GM13976 (cell line): Measurements from ENCODE around the gene PACSIN2.

Experiments used
- DNase-seq: peaks from one replicate; pipeline ENCODE4 v3.0.0; 2012; ENCODE audit warnings: low spot score
- in situ Hi-C: fragments of 300-500 bp; cut with MboI; formaldehyde crosslinking; loops from one replicate; pipeline ENCODE4 v1.12.0; 2022; ENCODE audit warnings: low sequenced_read_pairs, mixed read lengths, inconsistent platforms; ENCODE audit not compliant: unreplicated experiment
- TF ChIP-seq, protein P1 (sequence below): IDR thresholded peaks from 2 replicates; pipeline ENCODE4 v1.5.1; 2012; ENCODE audit warnings: borderline replicate concordance, mild to moderate bottlenecking; ENCODE audit not compliant: insufficient read depth; ENCODE audit errors: extremely low read depth, missing control alignments, control extremely low read depth

The PACSIN2 gene

GRCh38 chr22:42825796-42826195, 189.2 kb downstream of the PACSIN2 start:
- in situ Hi-C loops, result no loop called here
- TF ChIP-seq, protein P1, sequence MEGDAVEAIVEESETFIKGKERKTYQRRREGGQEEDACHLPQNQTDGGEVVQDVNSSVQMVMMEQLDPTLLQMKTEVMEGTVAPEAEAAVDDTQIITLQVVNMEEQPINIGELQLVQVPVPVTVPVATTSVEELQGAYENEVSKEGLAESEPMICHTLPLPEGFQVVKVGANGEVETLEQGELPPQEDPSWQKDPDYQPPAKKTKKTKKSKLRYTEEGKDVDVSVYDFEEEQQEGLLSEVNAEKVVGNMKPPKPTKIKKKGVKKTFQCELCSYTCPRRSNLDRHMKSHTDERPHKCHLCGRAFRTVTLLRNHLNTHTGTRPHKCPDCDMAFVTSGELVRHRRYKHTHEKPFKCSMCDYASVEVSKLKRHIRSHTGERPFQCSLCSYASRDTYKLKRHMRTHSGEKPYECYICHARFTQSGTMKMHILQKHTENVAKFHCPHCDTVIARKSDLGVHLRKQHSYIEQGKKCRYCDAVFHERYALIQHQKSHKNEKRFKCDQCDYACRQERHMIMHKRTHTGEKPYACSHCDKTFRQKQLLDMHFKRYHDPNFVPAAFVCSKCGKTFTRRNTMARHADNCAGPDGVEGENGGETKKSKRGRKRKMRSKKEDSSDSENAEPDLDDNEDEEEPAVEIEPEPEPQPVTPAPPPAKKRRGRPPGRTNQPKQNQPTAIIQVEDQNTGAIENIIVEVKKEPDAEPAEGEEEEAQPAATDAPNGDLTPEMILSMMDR, result no peak

DNA sequence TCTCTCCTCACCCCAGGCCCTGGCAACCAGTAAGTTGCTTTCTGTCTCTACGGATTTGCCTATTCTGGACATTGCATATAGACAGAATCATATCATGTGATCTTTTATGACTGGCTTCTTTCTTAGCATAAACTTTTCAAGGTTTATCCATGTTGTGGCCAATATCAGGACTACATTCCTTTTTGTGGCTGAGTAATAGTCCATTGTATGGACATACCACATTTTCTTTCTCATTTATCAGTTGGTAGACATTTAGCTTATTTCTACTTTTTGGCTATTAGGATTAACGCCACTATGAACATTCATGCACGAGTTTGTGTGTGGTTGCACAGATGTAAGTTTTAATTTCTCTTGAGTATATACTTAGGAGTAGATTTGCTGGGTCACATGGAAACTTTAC, 193.6 kb downstream of the PACSIN2 start:
- TF ChIP-seq, protein P1, result no peak
- in situ Hi-C loops, result no loop called here
- DNase-seq, result no peak

More at GRCh38 chr22:42825796-42826195, 189.2 kb downstream of the PACSIN2 start:
- DNase-seq, result no peak

- in situ Hi-C loops, result no loop called here
- DNase-seq, result no peak
- TF ChIP-seq, protein P1, result no peak
These were observed 194.7 kb downstream of the PACSIN2 start for GRCh38 chr22:42820045-42820763.
